ENCODE measurements around the gene IL17F.
"Not testable (repeated sequence)": the region's sequence is repeated elsewhere in the genome, so short reads cannot be mapped to it uniquely, and the experiment has no call there.

Gene IL17F

GRCh38 chr6:52207066-52207465 is 37.2 kb downstream of the IL17F start:
- H3K27me3 ChIP-seq: no peaks in the 10 kb centered on the region
- no peaks in the 10 kb centered on the region for H3K9me3 ChIP-seq
- H3K36me3 ChIP-seq: no peaks in the 10 kb centered on the region
- no peaks in the 10 kb centered on the region for H3K4me1 ChIP-seq (ENCODE audit: control insufficient read depth in 1 of 2, insufficient read depth in 1 of 2, low read depth in 1 of 2, low read length in 1 of 2)
- H3K4me3 ChIP-seq (ENCODE audit: low read depth in 1 of 2, low read length in 1 of 2): no peak overlapping the region
- no peak for TF ChIP-seq CTCF (IDR thresholded peaks at IDR 0.05)
- no peak overlapping the region for H3K27ac ChIP-seq

GRCh38 chr6:52201493-52201892 is 42.8 kb downstream of the IL17F start:
- Histone ChIP-seq H3K27ac (no peak overlapping the region), H3K27me3 (no peaks in the 10 kb centered on the region), H3K36me3 (no peaks in the 10 kb centered on the region), H3K9me3 (no peaks in the 10 kb centered on the region), H3K4me3 (ENCODE audit: low read depth in 1 of 2, low read length in 1 of 2) (no peak overlapping the region), H3K4me1 (ENCODE audit: control insufficient read depth in 1 of 2, insufficient read depth in 1 of 2, low read depth in 1 of 2, low read length in 1 of 2) (no peaks in the 10 kb centered on the region)
- TF ChIP-seq CTCF (IDR thresholded peaks at IDR 0.05): no peak

- no peaks in the 10 kb centered on the region for H3K9me3 ChIP-seq
- H3K4me3 ChIP-seq (ENCODE audit: low read depth in 1 of 2, low read length in 1 of 2): no peak overlapping the region
- no peak overlapping the region for H3K27ac ChIP-seq
- no peak for TF ChIP-seq CTCF (IDR thresholded peaks at IDR 0.05)
- H3K4me1 ChIP-seq (ENCODE audit: control insufficient read depth in 1 of 2, insufficient read depth in 1 of 2, low read depth in 1 of 2, low read length in 1 of 2): no peaks in the 10 kb centered on the region
- no peaks in the 10 kb centered on the region for H3K36me3 ChIP-seq
- no peaks in the 10 kb centered on the region for H3K27me3 ChIP-seq
Measured at GRCh38 chr6:52201046-52201445, 43.3 kb downstream of the IL17F start.

GRCh38 chr6:52200088-52200487 is 44.2 kb downstream of the IL17F start:
- H3K4me3 ChIP-seq (ENCODE audit: low read depth in 1 of 2, low read length in 1 of 2); H3K27me3 ChIP-seq; H3K27ac ChIP-seq; H3K36me3 ChIP-seq; H3K9me3 ChIP-seq; H3K4me1 ChIP-seq (ENCODE audit: control insufficient read depth in 1 of 2, insufficient read depth in 1 of 2, low read depth in 1 of 2, low read length in 1 of 2): not testable (repeated sequence)

- no peak for TF ChIP-seq CTCF (IDR thresholded peaks at IDR 0.05)
- no peaks in the 10 kb centered on the region for H3K9me3 ChIP-seq
- no peak overlapping the region for H3K27ac ChIP-seq
- H3K4me1 ChIP-seq (ENCODE audit: control insufficient read depth in 1 of 2, insufficient read depth in 1 of 2, low read depth in 1 of 2, low read length in 1 of 2): no peaks in the 10 kb centered on the region
- H3K27me3 ChIP-seq: no peaks in the 10 kb centered on the region
- H3K4me3 ChIP-seq (ENCODE audit: low read depth in 1 of 2, low read length in 1 of 2): no peak overlapping the region
- H3K36me3 ChIP-seq: no peaks in the 10 kb centered on the region
Measured at GRCh38 chr6:52195886-52196285, 48.4 kb downstream of the IL17F start.

GRCh38 chr6:52191824-52192223 is 52.5 kb downstream of the IL17F start:
- Histone ChIP-seq H3K27me3 (no peaks in the 10 kb centered on the region), H3K4me1 (ENCODE audit: control insufficient read depth in 1 of 2, insufficient read depth in 1 of 2, low read depth in 1 of 2, low read length in 1 of 2) (no peaks in the 10 kb centered on the region), H3K27ac (no peak overlapping the region), H3K36me3 (no peaks in the 10 kb centered on the region), H3K9me3 (no peaks in the 10 kb centered on the region), H3K4me3 (ENCODE audit: low read depth in 1 of 2, low read length in 1 of 2) (no peak overlapping the region)
- TF ChIP-seq CTCF (IDR thresholded peaks at IDR 0.05): no peak

Data from neutrophil (primary cell).